CD14-positive monocyte (primary cell): ENCODE results near the gene VPS26B. TPM values are rescaled to one million over a fixed set of nuclear protein-coding genes. Genes with fewer than 3 reads are reported as not detected.

Source experiments
- DNase-seq, 3 donors: peaks; one replicate each; pipeline ENCODE4 v3.0.0-alpha.2; 2011 to 2022
- H2AFZ ChIP-seq: 2 replicates; pipeline ENCODE4 v1.6.0; 2012; ENCODE audit warnings: mild to moderate bottlenecking, low read depth, low read length, inconsistent platforms; ENCODE audit not compliant: insufficient read depth, poor library complexity, severe bottlenecking
- H3K27ac ChIP-seq, 2 donors: 1 replicate in 1 of 2; 2 replicates in 1 of 2; pipeline ENCODE4 v1.5.1; 2012 to 2013; ENCODE audit warnings: low read length in 2 of 2, control low read depth in 1 of 2, inconsistent platforms in 1 of 2, low read depth in 1 of 2, mild to moderate bottlenecking in 1 of 2
- H3K27me3 ChIP-seq, 2 donors: one replicate each; pipeline versions ENCODE4 v1.6.0 to v1.6.1; 2011 to 2013; ENCODE audit warnings: low read length in 2 of 2; ENCODE audit not compliant: control insufficient read depth in 2 of 2, insufficient read depth in 2 of 2
- H3K36me3 ChIP-seq, 2 donors: replicated peaks in 1 of 2; 1 replicate in 1 of 2; 2 replicates in 1 of 2; pipeline versions ENCODE4 v1.5.1 to v1.6.1; 2012 to 2013; ENCODE audit warnings: low read length in 2 of 2, control low read depth in 1 of 2, inconsistent platforms in 1 of 2, mild to moderate bottlenecking in 1 of 2; ENCODE audit not compliant: insufficient read depth in 2 of 2, control insufficient read depth in 1 of 2
- H3K4me1 ChIP-seq, 2 donors: 1 replicate in 1 of 2; 2 replicates in 1 of 2; pipeline versions ENCODE4 v1.5.1 to v1.6.1; 2012 to 2013; ENCODE audit warnings: low read length in 2 of 2, control low read depth in 1 of 2, inconsistent platforms in 1 of 2, mild to moderate bottlenecking in 1 of 2, moderate library complexity in 1 of 2; ENCODE audit not compliant: insufficient read depth in 2 of 2, control insufficient read depth in 1 of 2
- H3K4me2 ChIP-seq: replicated peaks from 2 replicates; pipeline ENCODE3; 2012; ENCODE audit warnings: low read length, moderate library complexity, mild to moderate bottlenecking; ENCODE audit not compliant: poor library complexity, severe bottlenecking; ENCODE audit errors: extremely low read depth
- H3K4me3 ChIP-seq, 3 experiments: fragments of 200-600 bp in 1 of 3; sonication (generic) in 1 of 3; replicated peaks in 1 of 3; 1 replicate in 2 of 3; 2 replicates in 1 of 3; pipeline ENCODE4 v1.5.1; 2011 to 2013; ENCODE audit warnings: low read length in 3 of 3, mild to moderate bottlenecking in 3 of 3, control low read depth in 2 of 3, low read depth in 2 of 3, inconsistent platforms in 1 of 3, moderate library complexity in 1 of 3
- H3K79me2 ChIP-seq: 2 replicates; pipeline ENCODE4 v1.6.0; 2012; ENCODE audit warnings: mild to moderate bottlenecking, control low read depth, inconsistent platforms, low read length, moderate library complexity; ENCODE audit not compliant: insufficient read depth
- H3K9ac ChIP-seq: 2 replicates; pipeline ENCODE4 v1.6.0; 2017; ENCODE audit warnings: low read length, mild to moderate bottlenecking; ENCODE audit not compliant: insufficient read depth, poor library complexity, severe bottlenecking
- H3K9me3 ChIP-seq, 2 donors: replicated peaks in 1 of 2; 1 replicate in 1 of 2; 2 replicates in 1 of 2; pipeline versions ENCODE4 v1.5.1 to v1.6.1; 2012 to 2013; ENCODE audit warnings: low read length in 2 of 2, control low read depth in 1 of 2; ENCODE audit not compliant: control insufficient read depth in 1 of 2, insufficient read depth in 1 of 2
- H4K20me1 ChIP-seq: 2 replicates; pipeline ENCODE4 v1.6.0; 2012; ENCODE audit warnings: mild to moderate bottlenecking, low read length, control low read depth, moderate library complexity; ENCODE audit not compliant: insufficient read depth
- H3K27ac Mint-ChIP-seq, 7 donors: one replicate each; pipeline ENCODE4 v1.8.0; 2020; ENCODE audit warnings: mild to moderate bottlenecking in 7 of 7, mixed read lengths in 7 of 7, moderate library complexity in 6 of 7, inconsistent platforms in 2 of 7
- H3K27me3 Mint-ChIP-seq, 3 donors: one replicate each; pipeline ENCODE4 v1.8.0; 2021 to 2022; ENCODE audit warnings: low read depth in 3 of 3, mild to moderate bottlenecking in 3 of 3, mixed read lengths in 3 of 3, moderate library complexity in 3 of 3, inconsistent platforms in 1 of 3
- H3K36me3 Mint-ChIP-seq, 2 donors: one replicate each; pipeline ENCODE4 v1.8.0; 2020; ENCODE audit warnings: mixed read lengths in 2 of 2, inconsistent platforms in 1 of 2, mild to moderate bottlenecking in 1 of 2
- H3K4me1 Mint-ChIP-seq: one replicate; pipeline ENCODE4 v1.8.0; 2020; ENCODE audit warnings: mild to moderate bottlenecking, mixed read lengths
- H3K4me3 Mint-ChIP-seq, 2 donors: one replicate each; pipeline ENCODE4 v1.8.0; 2020; ENCODE audit warnings: mild to moderate bottlenecking in 2 of 2, mixed read lengths in 2 of 2, moderate library complexity in 1 of 2
- H3K9me3 Mint-ChIP-seq, 7 donors: one replicate each; pipeline ENCODE4 v1.8.0; 2020 to 2022; ENCODE audit warnings: mixed read lengths in 7 of 7, mild to moderate bottlenecking in 6 of 7, moderate library complexity in 6 of 7, inconsistent platforms in 2 of 7
- WGBS: methylation state at CpG from one replicate; pipeline ENCODE4 v1.1.5; 2013; ENCODE audit warnings: missing lambda C conversion rate; ENCODE audit not compliant: insufficient coverage; 5-methylcytosine and 5-hydroxymethylcytosine counted together
- intact Hi-C, 2 donors: fragments of 100-400 bp; cut with micrococcal nuclease; formaldehyde crosslinking; loops; one replicate each; pipeline versions ENCODE4 v1.15.0 to v1.15.1; 2023
- polyA plus RNA-seq, 3 donors: library from polyadenylated mRNA; depleted of rRNA in 1 of 3; unstranded in 2 of 3; stranded (reverse) in 1 of 3; fragments of 300-500 nt in 2 of 3; fragments of >200 nt in 1 of 3; fragmentation: Illumina TruSeq in 2 of 3; gene quantifications; 1 replicate in 2 of 3; 2 replicates in 1 of 3; pipeline ENCODE4 v1.2.3, GENCODE V29; 2012 to 2021
- TF ChIP-seq, protein P1 (sequence below): fragments of 200-600 bp; IDR thresholded peaks from one replicate; pipeline ENCODE4 v1.8.0; 2022; ENCODE audit warnings: antibody characterized with exemption, mild to moderate bottlenecking

Gene VPS26B
- polyA plus RNA-seq, 3 donors, result 30.4 to 38.4 (median 34.3) TPM

GRCh38 chr11:134292661-134293060 lies 68.2 kb downstream of the VPS26B start:
- H3K36me3 Mint-ChIP-seq, result no peaks in the 10 kb centered on the region
- H3K27me3 Mint-ChIP-seq, result peaks cover 8 to 28% (median 16%) of the 10 kb centered on the region in 3 donors
- no peaks in the 10 kb centered on the region for H4K20me1 ChIP-seq
- H3K9me3 ChIP-seq, result no peaks in the 10 kb centered on the region
- no peak overlapping the region for H3K27ac Mint-ChIP-seq
- H3K9me3 Mint-ChIP-seq, result peaks cover 0 to 3% (median 0%) of the 10 kb centered on the region in 7 donors
- H3K4me3 ChIP-seq, result no peak overlapping the region
- no peak for DNase-seq
- H3K4me1 Mint-ChIP-seq, result no peaks in the 10 kb centered on the region
- H3K36me3 ChIP-seq, result no peaks in the 10 kb centered on the region
- intact Hi-C loops, result no loop called here
- H3K27me3 ChIP-seq, result peaks cover 0 to under 1% of the 10 kb centered on the region in 2 donors
- 93% methylated on average over 13 of the region's 15 CpGs for WGBS
- H3K79me2 ChIP-seq, result no peaks in the 10 kb centered on the region
- H3K27ac ChIP-seq, result no peak overlapping the region
- TF ChIP-seq, protein P1, sequence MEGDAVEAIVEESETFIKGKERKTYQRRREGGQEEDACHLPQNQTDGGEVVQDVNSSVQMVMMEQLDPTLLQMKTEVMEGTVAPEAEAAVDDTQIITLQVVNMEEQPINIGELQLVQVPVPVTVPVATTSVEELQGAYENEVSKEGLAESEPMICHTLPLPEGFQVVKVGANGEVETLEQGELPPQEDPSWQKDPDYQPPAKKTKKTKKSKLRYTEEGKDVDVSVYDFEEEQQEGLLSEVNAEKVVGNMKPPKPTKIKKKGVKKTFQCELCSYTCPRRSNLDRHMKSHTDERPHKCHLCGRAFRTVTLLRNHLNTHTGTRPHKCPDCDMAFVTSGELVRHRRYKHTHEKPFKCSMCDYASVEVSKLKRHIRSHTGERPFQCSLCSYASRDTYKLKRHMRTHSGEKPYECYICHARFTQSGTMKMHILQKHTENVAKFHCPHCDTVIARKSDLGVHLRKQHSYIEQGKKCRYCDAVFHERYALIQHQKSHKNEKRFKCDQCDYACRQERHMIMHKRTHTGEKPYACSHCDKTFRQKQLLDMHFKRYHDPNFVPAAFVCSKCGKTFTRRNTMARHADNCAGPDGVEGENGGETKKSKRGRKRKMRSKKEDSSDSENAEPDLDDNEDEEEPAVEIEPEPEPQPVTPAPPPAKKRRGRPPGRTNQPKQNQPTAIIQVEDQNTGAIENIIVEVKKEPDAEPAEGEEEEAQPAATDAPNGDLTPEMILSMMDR, result no peak
- H3K4me3 Mint-ChIP-seq, result no peak overlapping the region
- no peak overlapping the region for H2AFZ ChIP-seq
- H3K9ac ChIP-seq, result no peak overlapping the region
- no peaks in the 10 kb centered on the region for H3K4me1 ChIP-seq
- H3K4me2 ChIP-seq, result no peak overlapping the region

DNA sequence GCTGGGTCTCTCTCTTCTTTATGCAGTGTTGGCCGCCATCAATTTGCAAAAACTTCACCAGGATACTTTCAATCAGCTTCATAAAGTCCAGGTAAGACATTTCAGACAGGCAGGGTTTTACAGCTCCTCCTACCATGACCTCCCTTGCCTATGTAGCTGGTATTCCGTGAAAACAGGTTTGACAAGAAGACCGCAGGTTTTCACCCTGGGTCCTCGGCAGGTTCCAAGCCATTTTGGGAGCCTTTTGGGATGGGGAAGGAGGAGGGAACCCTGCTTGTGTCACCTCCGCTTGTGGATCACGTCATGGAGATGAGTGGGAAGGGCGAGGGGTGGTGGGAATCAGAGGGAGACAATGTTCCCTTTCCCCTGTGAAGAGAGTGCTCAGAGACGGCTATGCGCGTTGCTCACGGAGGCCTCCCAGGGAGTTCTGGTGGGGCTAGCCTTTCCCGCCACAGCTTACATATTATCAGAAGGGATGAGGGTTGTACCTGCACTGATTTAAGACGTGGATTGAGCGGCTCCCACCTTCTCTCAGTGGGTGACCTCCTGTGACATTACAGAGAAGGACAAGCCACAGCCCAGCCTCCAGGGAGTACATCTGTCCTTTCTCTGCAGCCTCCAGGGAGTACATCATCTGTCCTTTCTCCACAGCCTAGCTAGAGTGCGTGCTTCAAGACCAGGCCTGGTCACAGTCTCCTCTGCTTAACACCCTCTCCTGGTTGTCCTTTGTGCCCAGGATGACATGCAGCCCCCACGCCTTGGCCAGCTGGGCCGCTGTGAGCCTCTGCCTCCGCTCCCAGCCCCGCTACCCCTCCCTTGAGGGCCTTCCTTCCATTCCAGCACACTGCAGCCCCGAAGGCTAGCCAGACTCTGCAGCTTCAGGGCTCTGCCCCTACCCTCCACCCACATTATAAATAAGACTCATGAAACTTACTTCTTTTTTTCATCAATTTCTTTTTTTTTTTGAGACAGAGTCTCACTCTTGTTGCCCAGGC lies 68.9 kb downstream of the VPS26B start:
- H3K27ac Mint-ChIP-seq, result no peak overlapping the region
- no peaks in the 10 kb centered on the region for H3K79me2 ChIP-seq
- H3K36me3 Mint-ChIP-seq, result no peaks in the 10 kb centered on the region
- peaks cover 8 to 27% (median 14%) of the 10 kb centered on the region in 3 donors for H3K27me3 Mint-ChIP-seq
- H4K20me1 ChIP-seq, result no peaks in the 10 kb centered on the region
- H3K4me1 ChIP-seq, result no peaks in the 10 kb centered on the region
- H3K9me3 ChIP-seq, result no peaks in the 10 kb centered on the region
- intact Hi-C loops, result no loop called here
- H3K4me2 ChIP-seq, result no peak overlapping the region
- no peaks in the 10 kb centered on the region for H3K27me3 ChIP-seq
- TF ChIP-seq, protein P1, result no peak
- H2AFZ ChIP-seq, result no peak overlapping the region
- peaks cover 0 to 3% (median 0%) of the 10 kb centered on the region in 7 donors for H3K9me3 Mint-ChIP-seq
- no peak for DNase-seq
- H3K4me3 Mint-ChIP-seq, result no peak overlapping the region
- no peaks in the 10 kb centered on the region for H3K36me3 ChIP-seq
- no peak overlapping the region for H3K4me3 ChIP-seq
- H3K9ac ChIP-seq, result no peak overlapping the region
- no peak overlapping the region for H3K27ac ChIP-seq
- WGBS, result 88% methylated on average over 10 of the region's 20 CpGs
- no peaks in the 10 kb centered on the region for H3K4me1 Mint-ChIP-seq
